GM12874 (cell line): Measurements from ENCODE around the gene NEK11.

ENCODE experiments used
- CTCF ChIP-seq: IDR thresholded peaks from 2 replicates; pipeline ENCODE4 v1.5.1; 2011; ENCODE audit warnings: low read depth, mild to moderate bottlenecking, control low read depth, low read length, moderate library complexity; ENCODE audit not compliant: insufficient read depth

NEK11 gene

GRCh38 chr3:131147534-131147933 lies 120.9 kb downstream of the NEK11 start:
- no peak for TF ChIP-seq CTCF

- no peak for TF ChIP-seq CTCF
Measured at GRCh38 chr3:131158434-131158833, 131.8 kb downstream of the NEK11 start.

GRCh38 chr3:131162516-131162915 lies 135.8 kb downstream of the NEK11 start:
- TF ChIP-seq CTCF = no peak

GRCh38 chr3:131167867-131168266 lies 141.2 kb downstream of the NEK11 start:
- TF ChIP-seq CTCF = no peak

GRCh38 chr3:131169331-131169730 lies 142.7 kb downstream of the NEK11 start:
- no peak for TF ChIP-seq CTCF

- TF ChIP-seq CTCF = no peak
Measured at GRCh38 chr3:131172502-131173200, 146.0 kb downstream of the NEK11 start.

- TF ChIP-seq CTCF = no peak
Measured at GRCh38 chr3:131174752-131175151, 148.1 kb downstream of the NEK11 start.
